Measurements from ENCODE around the gene FBXW5.

Gene FBXW5

DNA sequence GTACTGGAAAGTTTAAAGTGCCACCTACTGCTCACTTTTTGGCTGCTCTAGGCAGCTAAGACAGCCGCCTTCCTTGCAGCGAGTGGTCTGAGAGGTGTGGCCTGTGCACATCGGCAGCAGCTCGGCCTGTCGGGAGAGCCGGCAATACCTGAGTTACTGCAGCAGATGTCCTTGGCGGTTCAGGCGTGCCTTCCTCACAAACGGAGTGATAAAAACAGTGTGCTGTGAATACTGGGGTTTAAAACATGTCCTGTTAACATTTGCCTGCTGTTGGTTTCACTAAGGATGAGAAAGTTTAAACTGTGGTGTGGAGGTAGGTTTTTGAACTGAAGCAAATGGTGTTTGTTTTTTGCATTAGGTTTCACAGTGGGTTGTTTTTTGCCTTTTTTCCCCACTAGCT is 45.3 kb downstream of the FBXW5 start:
- ATAC-seq (replicated peaks) (no peak), DNase-seq (no peak)
- peaks cover 50 to 58% of the 10 kb centered on the region in 2 donors for H3K36me3 Mint-ChIP-seq
- H3K4me1 Mint-ChIP-seq = peaks cover 41 to 82% of the 10 kb centered on the region in 2 donors
- H3K27me3 Mint-ChIP-seq = no peaks in the 10 kb centered on the region
- H3K4me3 Mint-ChIP-seq = no peak overlapping the region
- H3K27ac Mint-ChIP-seq = no peak overlapping the region
- no peaks in the 10 kb centered on the region for H3K9me3 Mint-ChIP-seq

GRCh38 chr9:136898483-136899100 is 45.9 kb downstream of the FBXW5 start:
- Mint-ChIP-seq H3K4me1 (peaks cover 43 to 85% of the 10 kb centered on the region in 2 donors), H3K9me3 (no peaks in the 10 kb centered on the region), H3K36me3 (peaks cover 51 to 56% of the 10 kb centered on the region in 2 donors), H3K27ac (peak overlapping the region; percentile 14), H3K4me3 (no peak overlapping the region), H3K27me3 (no peaks in the 10 kb centered on the region)
- DNase-seq (no peak), ATAC-seq (replicated peaks) (no peak)

DNA sequence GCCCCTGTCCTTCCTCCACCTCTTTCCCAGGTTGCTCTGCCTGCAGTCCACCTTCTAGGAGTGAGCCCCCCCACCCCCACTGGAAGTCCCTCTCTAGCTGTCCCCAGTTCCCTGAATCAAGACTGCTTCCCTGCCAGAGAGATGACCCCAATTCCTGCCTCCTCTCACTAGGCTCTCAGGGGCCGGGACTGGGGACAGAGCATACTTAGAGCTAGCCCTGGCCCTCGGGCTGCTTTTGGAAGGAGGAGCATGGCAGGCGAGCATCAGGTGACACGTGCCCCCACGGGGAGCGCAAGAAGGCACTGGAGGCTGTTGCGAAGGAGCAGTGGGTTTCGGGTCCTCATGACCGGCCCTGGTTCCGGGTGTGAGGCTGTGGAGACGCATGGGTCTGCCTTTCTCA is 48.5 kb downstream of the FBXW5 start:
- ATAC-seq (replicated peaks) (no peak), DNase-seq (no peak)
- Mint-ChIP-seq H3K27me3 (no peaks in the 10 kb centered on the region), H3K27ac (no peak overlapping the region), H3K9me3 (no peaks in the 10 kb centered on the region), H3K36me3 (peaks cover 39 to 44% of the 10 kb centered on the region in 2 donors), H3K4me1 (peaks cover 33 to 68% of the 10 kb centered on the region in 2 donors), H3K4me3 (no peak overlapping the region)

GRCh38 chr9:136890661-136891060 is 53.9 kb downstream of the FBXW5 start:
- peaks cover 19 to 32% of the 10 kb centered on the region in 2 donors for H3K36me3 Mint-ChIP-seq
- H3K4me1 Mint-ChIP-seq = peaks cover 19 to 44% of the 10 kb centered on the region in 2 donors
- H3K4me3 Mint-ChIP-seq = no peak overlapping the region
- no peaks in the 10 kb centered on the region for H3K9me3 Mint-ChIP-seq
- H3K27ac Mint-ChIP-seq = no peak overlapping the region
- H3K27me3 Mint-ChIP-seq = no peaks in the 10 kb centered on the region
- ATAC-seq (replicated peaks) (no peak), DNase-seq (no peak)

Measured in stimulated activated naive B cell treated with anti-CD40 and anti-IgM and Interleukin-4, amounts not matched to agents 10 μg/mL and 1 μg/mL and 100 μg/mL, for 72 hours (primary cell).